Lower lobe of right lung (tissue), 2 donors: ENCODE results near the gene ATCAY. TPM values are rescaled to one million over a fixed set of nuclear protein-coding genes. Genes with fewer than 3 reads are reported as not detected.
"Not testable (repeated sequence)": the region's sequence is repeated elsewhere in the genome, so short reads cannot be mapped to it uniquely, and the experiment has no call there.

Experiments used
- ATAC-seq, 2 donors: fragments of 200-7000 bp; cut with Tn5 transposase; one replicate each; pipeline ENCODE4 v1.9.1; 2020 to 2022; ENCODE audit warnings: mild to moderate bottlenecking in 2 of 2, moderate library complexity in 2 of 2
- DNase-seq: peaks from one replicate; pipeline ENCODE4 v3.0.0-alpha.2; 2020
- H3K27ac ChIP-seq: fragments of 200-600 bp; one replicate; pipeline ENCODE4 v1.8.0; 2022
- H3K27me3 ChIP-seq: fragments of 200-600 bp; one replicate; pipeline ENCODE4 v1.8.0; 2022; ENCODE audit warnings: low read depth
- H3K36me3 ChIP-seq: fragments of 200-600 bp; one replicate; pipeline ENCODE4 v1.8.0; 2022; ENCODE audit warnings: mild to moderate bottlenecking
- H3K4me1 ChIP-seq: fragments of 200-600 bp; one replicate; pipeline ENCODE4 v1.8.0; 2022
- H3K4me3 ChIP-seq: fragments of 200-600 bp; one replicate; pipeline ENCODE4 v1.8.0; 2022; ENCODE audit warnings: mild to moderate bottlenecking
- H3K9me3 ChIP-seq: fragments of 200-600 bp; one replicate; pipeline ENCODE4 v1.8.0; 2022
- CTCF ChIP-seq: fragments of 200-600 bp; IDR thresholded peaks from one replicate; pipeline ENCODE4 v1.8.0; 2022; ENCODE audit warnings: antibody characterized with exemption, mild to moderate bottlenecking
- intact Hi-C: fragments of 100-400 bp; cut with DNase I; formaldehyde crosslinking; loops from one replicate; pipeline ENCODE4 v1.11.0; 2022
- total RNA-seq: library from RNA; stranded (reverse); fragmentation: NEBNext Ultra II Directional; extraction: Animal tissue kit (Norgen Biotek cat#: 25700); gene quantifications from one replicate; pipeline ENCODE4 v1.2.1, GENCODE V29; 2021
- donor health status: DM: no; HTN: yes; CAD: no; lungs with severe emphysema.

ATCAY gene
- total RNA-seq, 1 donor from 2014 or later = not detected

- Histone ChIP-seq H3K27me3 (peaks cover 68% of the 10 kb centered on the region), H3K9me3 (no peaks in the 10 kb centered on the region), H3K36me3 (no peaks in the 10 kb centered on the region), H3K4me1 (no peaks in the 10 kb centered on the region), H3K27ac (no peak overlapping the region), H3K4me3 (no peak overlapping the region)
- DNase-seq (no peak), ATAC-seq (no peak)
- intact Hi-C loops = no loop called here
- TF ChIP-seq CTCF = no peak
Observed at GRCh38 chr19:3881272-3882040, 971 bp downstream of the ATCAY start.

- no peak for ATAC-seq
- Histone ChIP-seq H3K4me1 (no peaks in the 10 kb centered on the region), H3K4me3 (no peak overlapping the region), H3K27me3 (peaks cover 68% of the 10 kb centered on the region), H3K27ac (no peak overlapping the region), H3K36me3 (no peaks in the 10 kb centered on the region), H3K9me3 (no peaks in the 10 kb centered on the region)
- intact Hi-C loops = no loop called here
- no peak for TF ChIP-seq CTCF
- DNase-seq = no peak
Observed at GRCh38 chr19:3882041-3882384, 1.5 kb downstream of the ATCAY start.

DNA sequence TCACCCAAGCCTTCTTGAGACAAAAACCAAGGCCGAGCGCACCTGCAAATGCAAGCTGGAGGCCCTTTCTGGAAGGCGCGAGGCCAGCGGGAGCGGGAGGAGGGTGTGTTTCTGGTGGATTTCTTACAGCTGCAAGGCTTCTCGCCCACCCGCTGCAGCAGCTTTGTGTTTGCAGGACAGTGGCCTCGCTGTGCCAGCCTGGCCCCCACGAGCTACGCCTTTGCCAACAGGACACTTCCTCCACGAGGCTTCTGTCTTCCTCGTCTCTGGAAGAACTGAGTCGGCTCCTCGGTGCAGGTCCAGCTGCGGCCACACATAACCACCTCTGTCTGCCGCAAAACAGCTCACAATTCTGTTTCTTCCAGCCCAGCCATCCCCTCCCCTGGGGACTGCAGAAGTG, 10.1 kb downstream of the ATCAY start:
- Histone ChIP-seq H3K27me3 (no peaks in the 10 kb centered on the region), H3K4me3 (no peak overlapping the region), H3K36me3 (no peaks in the 10 kb centered on the region), H3K27ac (no peak overlapping the region), H3K9me3 (no peaks in the 10 kb centered on the region), H3K4me1 (no peaks in the 10 kb centered on the region)
- intact Hi-C loops = no loop called here
- ATAC-seq = no peak
- TF ChIP-seq CTCF = no peak
- DNase-seq = no peak

DNA sequence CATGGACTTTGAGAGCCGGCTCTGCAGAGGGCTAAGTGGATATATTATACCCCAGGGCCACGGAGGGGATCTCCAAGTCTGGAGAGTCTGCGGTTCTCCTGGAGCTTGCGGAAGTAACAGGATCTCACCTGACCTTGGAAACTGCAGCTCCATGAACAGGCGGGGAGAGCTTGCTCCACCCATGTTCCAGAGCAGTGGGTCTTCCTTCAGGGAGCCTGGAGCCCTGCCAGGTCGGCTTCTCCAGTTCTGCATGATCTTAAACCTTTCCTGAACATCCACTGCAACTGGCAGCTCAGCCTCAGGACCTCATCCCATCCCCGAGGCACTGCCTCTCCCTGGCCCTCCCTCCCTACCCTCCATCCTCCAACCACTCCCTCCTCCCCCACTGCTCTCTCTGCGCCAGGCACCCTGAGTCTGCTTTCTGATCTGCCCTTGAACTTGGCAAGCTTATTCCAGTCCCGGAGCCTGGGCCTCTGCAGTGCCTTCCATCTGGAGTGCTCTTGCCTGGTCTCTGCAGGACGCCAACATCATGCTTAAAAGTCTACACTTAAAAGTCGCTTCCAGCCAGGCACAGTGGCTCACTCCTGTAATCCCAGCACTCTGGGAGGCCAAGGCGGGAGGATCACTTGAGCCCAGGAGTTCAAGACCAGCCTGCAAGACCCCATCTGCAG, 13.2 kb downstream of the ATCAY start:
- intact Hi-C loops = no loop called here

DNA sequence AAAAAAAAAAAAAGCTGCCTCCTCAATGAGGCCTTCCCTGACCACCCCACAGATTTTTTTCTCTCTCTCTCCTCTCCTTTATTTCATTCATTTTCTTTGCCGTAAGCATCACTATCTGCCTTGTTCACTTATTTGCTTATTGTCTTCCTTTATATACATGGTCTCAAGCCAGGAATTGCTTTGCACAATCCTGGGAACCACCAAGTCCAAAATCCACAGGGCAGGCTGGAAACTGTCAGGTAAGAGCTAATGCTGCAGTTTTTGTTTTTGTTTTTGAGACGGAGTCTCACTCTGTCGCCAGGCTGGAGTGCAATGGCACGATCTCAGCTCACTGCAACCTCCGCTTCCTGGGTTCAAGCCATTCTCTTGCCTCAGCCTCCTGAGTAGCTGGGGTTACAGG, 14.5 kb downstream of the ATCAY start:
- H3K27me3 ChIP-seq, intact Hi-C loops, H3K27ac ChIP-seq, DNase-seq, H3K9me3 ChIP-seq, H3K4me1 ChIP-seq, ATAC-seq, H3K36me3 ChIP-seq, H3K4me3 ChIP-seq: not testable (repeated sequence)

More for the DNA sequence above, 13.2 kb downstream of the ATCAY start:
- H3K36me3 ChIP-seq = no peaks in the 10 kb centered on the region
- H3K4me1 ChIP-seq = no peaks in the 10 kb centered on the region
- H3K4me3 ChIP-seq = no peak overlapping the region
- H3K9me3 ChIP-seq = peaks cover 6% of the 10 kb centered on the region
- no peaks in the 10 kb centered on the region for H3K27me3 ChIP-seq
- ATAC-seq (no peak), DNase-seq (no peak)
- TF ChIP-seq CTCF = no peak
- no peak overlapping the region for H3K27ac ChIP-seq

GRCh38 chr19:3895788-3896187, 15.3 kb downstream of the ATCAY start:
- no peak for ATAC-seq
- no peaks in the 10 kb centered on the region for H3K36me3 ChIP-seq
- DNase-seq = no peak
- H3K4me3 ChIP-seq = no peak overlapping the region
- intact Hi-C loops = no loop called here
- no peaks in the 10 kb centered on the region for H3K27me3 ChIP-seq
- no peak for TF ChIP-seq CTCF
- H3K9me3 ChIP-seq = peaks cover 8% of the 10 kb centered on the region
- H3K27ac ChIP-seq = no peak overlapping the region
- H3K4me1 ChIP-seq = no peaks in the 10 kb centered on the region
